HepG2 (cell line): ENCODE data around the gene KANSL1. TPM values are rescaled to one million over a fixed set of nuclear protein-coding genes. Genes with fewer than 3 reads are reported as not detected.

ENCODE experiments used
- ARNT ChIP-seq: fragments of 450-650 bp; IDR thresholded peaks from 2 replicates; pipeline ENCODE4 v1.6.1; 2017
- FOXA1 ChIP-seq, 2 experiments: fragments of 450-650 bp in 1 of 2; sonication (generic) in 1 of 2; formaldehyde crosslinking in 1 of 2; IDR thresholded peaks; 2 replicates each; pipeline versions ENCODE4 v1.4.0 to v1.6.1; 2016 to 2020; ENCODE audit warnings: missing genetic modification reagents in 1 of 2
- GATAD1 ChIP-seq: IDR thresholded peaks from 2 replicates; pipeline ENCODE4 v1.6.1; 2016; ENCODE audit warnings: missing genetic modification reagents, missing compliant biosample characterization
- KDM5B ChIP-seq: sonication (generic); formaldehyde crosslinking; IDR thresholded peaks from 2 replicates; pipeline ENCODE4 v1.4.0; 2020; ENCODE audit warnings: missing genetic modification reagents, mild to moderate bottlenecking, borderline replicate concordance
- PAX8 ChIP-seq: sonication (generic); formaldehyde crosslinking; IDR thresholded peaks from 2 replicates; pipeline ENCODE4 v1.8.0; 2022; ENCODE audit warnings: mild to moderate bottlenecking, missing genetic modification reagents, borderline replicate concordance
- RAD51 ChIP-seq: fragments of 450-650 bp; IDR thresholded peaks from 2 replicates; pipeline ENCODE4 v1.6.1; 2016; ENCODE audit warnings: borderline replicate concordance
- ZNF547 ChIP-seq: sonication (generic); formaldehyde crosslinking; IDR thresholded peaks from 2 replicates; pipeline ENCODE4 v1.5.1; 2020; ENCODE audit warnings: mild to moderate bottlenecking, missing genetic modification reagents
- ZNF782 ChIP-seq: sonication (generic); formaldehyde crosslinking; IDR thresholded peaks from 2 replicates; pipeline ENCODE4 v1.4.0; 2020; ENCODE audit warnings: missing genetic modification reagents, mild to moderate bottlenecking, borderline replicate concordance
- ZNF878 ChIP-seq: sonication (generic); formaldehyde crosslinking; IDR thresholded peaks from 2 replicates; pipeline ENCODE4 v1.8.1; 2023; ENCODE audit warnings: mild to moderate bottlenecking, missing genetic modification reagents, moderate library complexity
- polyA plus RNA-seq, 8 experiments: library from polyadenylated mRNA; depleted of rRNA in 3 of 8; stranded (reverse) in 7 of 8; unstranded in 1 of 8; fragments of >200 nt; fragmentation: Illumina TruSeq in 4 of 8; extraction: Trizol in 4 of 8; gene quantifications; 2 replicates each; pipeline versions ENCODE4 v1.2.1 to v1.2.3, GENCODE V29; 2011 to 2016; ENCODE audit warnings: low read depth in 4 of 8, missing spikeins in 1 of 8, mixed read lengths in 1 of 8; ENCODE audit not compliant: insufficient read depth in 1 of 8
- total RNA-seq, 5 experiments: library from RNA; depleted of rRNA; stranded (reverse); fragments of >200 nt; fragmentation: Illumina TruSeq; extraction: Trizol; gene quantifications; 2 replicates each; pipeline ENCODE4 v1.2.3, GENCODE V29; 2016; ENCODE audit warnings: low read depth in 1 of 5
- TF ChIP-seq, protein P1 (sequence below): sonication (generic); formaldehyde crosslinking; IDR thresholded peaks from 2 replicates; pipeline ENCODE4 v1.8.0; 2022; ENCODE audit warnings: mild to moderate bottlenecking, missing genetic modification reagents, moderate library complexity
- TF ChIP-seq, protein P2 (sequence below): sonication (generic); formaldehyde crosslinking; IDR thresholded peaks from 2 replicates; pipeline ENCODE4 v1.4.0; 2020; ENCODE audit warnings: mild to moderate bottlenecking, missing genetic modification reagents
- TF ChIP-seq, protein P3 (sequence below): sonication (generic); formaldehyde crosslinking; IDR thresholded peaks from 2 replicates; pipeline ENCODE4 v1.9.0; 2021; ENCODE audit warnings: mild to moderate bottlenecking, missing genetic modification reagents
- TF ChIP-seq, protein P4 (sequence below): sonication (generic); formaldehyde crosslinking; IDR thresholded peaks from 2 replicates; pipeline ENCODE4 v1.5.0; 2020; ENCODE audit warnings: mild to moderate bottlenecking, missing genetic modification reagents

KANSL1 gene
- total and polyA plus RNA-seq, 2 of the 13 experiments (the other 11 are each of a cell fraction or from before 2014, with no cell fraction given), result 24.0 to 59.6 TPM

DNA sequence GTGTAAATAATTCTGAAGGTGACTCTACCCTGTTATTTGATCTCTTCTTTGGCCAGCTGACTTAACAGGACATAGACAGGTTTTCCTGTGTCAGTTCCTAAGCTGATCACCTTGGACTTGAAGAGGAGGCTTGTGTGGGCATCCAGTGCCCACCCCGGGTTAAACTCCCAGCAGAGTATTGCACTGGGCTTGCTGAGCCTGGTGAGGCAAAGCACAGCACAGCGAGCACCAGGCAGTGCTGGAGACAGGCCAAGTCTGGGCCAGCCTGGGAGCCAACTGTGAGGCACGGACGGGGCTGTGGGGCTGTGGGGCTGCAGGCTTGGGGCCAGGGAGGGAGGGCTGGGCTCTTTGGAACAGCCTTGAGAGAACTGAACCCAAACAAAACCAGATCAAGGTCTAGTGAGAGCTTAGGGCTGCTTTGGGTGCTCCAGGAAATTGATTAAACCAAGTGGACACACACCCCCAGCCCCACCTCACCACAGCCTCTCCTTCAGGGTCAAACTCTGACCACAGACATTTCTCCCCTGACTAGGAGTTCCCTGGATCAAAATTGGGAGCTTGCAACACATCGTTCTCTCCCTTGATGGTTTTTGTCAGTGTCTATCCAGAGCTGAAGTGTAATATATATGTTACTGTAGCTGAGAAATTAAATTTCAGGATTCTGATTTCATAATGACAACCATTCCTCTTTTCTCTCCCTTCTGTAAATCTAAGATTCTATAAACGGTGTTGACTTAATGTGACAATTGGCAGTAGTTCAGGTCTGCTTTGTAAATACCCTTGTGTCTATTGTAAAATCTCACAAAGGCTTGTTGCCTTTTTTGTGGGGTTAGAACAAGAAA, 189.1 kb downstream of the KANSL1 start (continued):
- TF ChIP-seq, protein P1, sequence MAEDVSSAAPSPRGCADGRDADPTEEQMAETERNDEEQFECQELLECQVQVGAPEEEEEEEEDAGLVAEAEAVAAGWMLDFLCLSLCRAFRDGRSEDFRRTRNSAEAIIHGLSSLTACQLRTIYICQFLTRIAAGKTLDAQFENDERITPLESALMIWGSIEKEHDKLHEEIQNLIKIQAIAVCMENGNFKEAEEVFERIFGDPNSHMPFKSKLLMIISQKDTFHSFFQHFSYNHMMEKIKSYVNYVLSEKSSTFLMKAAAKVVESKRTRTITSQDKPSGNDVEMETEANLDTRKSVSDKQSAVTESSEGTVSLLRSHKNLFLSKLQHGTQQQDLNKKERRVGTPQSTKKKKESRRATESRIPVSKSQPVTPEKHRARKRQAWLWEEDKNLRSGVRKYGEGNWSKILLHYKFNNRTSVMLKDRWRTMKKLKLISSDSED (CRISPR knock-in tag), result no peak
- TF ChIP-seq, protein P2, sequence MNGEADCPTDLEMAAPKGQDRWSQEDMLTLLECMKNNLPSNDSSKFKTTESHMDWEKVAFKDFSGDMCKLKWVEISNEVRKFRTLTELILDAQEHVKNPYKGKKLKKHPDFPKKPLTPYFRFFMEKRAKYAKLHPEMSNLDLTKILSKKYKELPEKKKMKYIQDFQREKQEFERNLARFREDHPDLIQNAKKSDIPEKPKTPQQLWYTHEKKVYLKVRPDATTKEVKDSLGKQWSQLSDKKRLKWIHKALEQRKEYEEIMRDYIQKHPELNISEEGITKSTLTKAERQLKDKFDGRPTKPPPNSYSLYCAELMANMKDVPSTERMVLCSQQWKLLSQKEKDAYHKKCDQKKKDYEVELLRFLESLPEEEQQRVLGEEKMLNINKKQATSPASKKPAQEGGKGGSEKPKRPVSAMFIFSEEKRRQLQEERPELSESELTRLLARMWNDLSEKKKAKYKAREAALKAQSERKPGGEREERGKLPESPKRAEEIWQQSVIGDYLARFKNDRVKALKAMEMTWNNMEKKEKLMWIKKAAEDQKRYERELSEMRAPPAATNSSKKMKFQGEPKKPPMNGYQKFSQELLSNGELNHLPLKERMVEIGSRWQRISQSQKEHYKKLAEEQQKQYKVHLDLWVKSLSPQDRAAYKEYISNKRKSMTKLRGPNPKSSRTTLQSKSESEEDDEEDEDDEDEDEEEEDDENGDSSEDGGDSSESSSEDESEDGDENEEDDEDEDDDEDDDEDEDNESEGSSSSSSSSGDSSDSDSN (CRISPR knock-in tag), result peak; percentile 86
- TF ChIP-seq, protein P3, sequence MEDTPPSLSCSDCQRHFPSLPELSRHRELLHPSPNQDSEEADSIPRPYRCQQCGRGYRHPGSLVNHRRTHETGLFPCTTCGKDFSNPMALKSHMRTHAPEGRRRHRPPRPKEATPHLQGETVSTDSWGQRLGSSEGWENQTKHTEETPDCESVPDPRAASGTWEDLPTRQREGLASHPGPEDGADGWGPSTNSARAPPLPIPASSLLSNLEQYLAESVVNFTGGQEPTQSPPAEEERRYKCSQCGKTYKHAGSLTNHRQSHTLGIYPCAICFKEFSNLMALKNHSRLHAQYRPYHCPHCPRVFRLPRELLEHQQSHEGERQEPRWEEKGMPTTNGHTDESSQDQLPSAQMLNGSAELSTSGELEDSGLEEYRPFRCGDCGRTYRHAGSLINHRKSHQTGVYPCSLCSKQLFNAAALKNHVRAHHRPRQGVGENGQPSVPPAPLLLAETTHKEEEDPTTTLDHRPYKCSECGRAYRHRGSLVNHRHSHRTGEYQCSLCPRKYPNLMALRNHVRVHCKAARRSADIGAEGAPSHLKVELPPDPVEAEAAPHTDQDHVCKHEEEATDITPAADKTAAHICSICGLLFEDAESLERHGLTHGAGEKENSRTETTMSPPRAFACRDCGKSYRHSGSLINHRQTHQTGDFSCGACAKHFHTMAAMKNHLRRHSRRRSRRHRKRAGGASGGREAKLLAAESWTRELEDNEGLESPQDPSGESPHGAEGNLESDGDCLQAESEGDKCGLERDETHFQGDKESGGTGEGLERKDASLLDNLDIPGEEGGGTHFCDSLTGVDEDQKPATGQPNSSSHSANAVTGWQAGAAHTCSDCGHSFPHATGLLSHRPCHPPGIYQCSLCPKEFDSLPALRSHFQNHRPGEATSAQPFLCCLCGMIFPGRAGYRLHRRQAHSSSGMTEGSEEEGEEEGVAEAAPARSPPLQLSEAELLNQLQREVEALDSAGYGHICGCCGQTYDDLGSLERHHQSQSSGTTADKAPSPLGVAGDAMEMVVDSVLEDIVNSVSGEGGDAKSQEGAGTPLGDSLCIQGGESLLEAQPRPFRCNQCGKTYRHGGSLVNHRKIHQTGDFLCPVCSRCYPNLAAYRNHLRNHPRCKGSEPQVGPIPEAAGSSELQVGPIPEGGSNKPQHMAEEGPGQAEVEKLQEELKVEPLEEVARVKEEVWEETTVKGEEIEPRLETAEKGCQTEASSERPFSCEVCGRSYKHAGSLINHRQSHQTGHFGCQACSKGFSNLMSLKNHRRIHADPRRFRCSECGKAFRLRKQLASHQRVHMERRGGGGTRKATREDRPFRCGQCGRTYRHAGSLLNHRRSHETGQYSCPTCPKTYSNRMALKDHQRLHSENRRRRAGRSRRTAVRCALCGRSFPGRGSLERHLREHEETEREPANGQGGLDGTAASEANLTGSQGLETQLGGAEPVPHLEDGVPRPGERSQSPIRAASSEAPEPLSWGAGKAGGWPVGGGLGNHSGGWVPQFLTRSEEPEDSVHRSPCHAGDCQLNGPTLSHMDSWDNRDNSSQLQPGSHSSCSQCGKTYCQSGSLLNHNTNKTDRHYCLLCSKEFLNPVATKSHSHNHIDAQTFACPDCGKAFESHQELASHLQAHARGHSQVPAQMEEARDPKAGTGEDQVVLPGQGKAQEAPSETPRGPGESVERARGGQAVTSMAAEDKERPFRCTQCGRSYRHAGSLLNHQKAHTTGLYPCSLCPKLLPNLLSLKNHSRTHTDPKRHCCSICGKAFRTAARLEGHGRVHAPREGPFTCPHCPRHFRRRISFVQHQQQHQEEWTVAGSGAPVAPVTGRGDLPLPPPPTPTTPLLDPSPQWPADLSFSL, result peak; percentile 47; the same call in 1 of the 2 replicates
- TF ChIP-seq GATAD1, result peak; percentile 54; the same call in 1 of the 2 replicates
- no peak for TF ChIP-seq ARNT
- TF ChIP-seq, protein P4, sequence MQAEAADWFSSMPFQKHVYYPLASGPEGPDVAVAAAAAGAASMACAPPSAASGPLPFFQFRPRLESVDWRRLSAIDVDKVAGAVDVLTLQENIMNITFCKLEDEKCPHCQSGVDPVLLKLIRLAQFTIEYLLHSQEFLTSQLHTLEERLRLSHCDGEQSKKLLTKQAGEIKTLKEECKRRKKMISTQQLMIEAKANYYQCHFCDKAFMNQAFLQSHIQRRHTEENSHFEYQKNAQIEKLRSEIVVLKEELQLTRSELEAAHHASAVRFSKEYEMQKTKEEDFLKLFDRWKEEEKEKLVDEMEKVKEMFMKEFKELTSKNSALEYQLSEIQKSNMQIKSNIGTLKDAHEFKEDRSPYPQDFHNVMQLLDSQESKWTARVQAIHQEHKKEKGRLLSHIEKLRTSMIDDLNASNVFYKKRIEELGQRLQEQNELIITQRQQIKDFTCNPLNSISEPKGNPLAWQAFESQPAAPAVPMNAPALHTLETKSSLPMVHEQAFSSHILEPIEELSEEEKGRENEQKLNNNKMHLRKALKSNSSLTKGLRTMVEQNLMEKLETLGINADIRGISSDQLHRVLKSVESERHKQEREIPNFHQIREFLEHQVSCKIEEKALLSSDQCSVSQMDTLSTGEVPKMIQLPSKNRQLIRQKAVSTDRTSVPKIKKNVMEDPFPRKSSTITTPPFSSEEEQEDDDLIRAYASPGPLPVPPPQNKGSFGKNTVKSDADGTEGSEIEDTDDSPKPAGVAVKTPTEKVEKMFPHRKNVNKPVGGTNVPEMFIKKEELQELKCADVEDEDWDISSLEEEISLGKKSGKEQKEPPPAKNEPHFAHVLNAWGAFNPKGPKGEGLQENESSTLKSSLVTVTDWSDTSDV (CRISPR knock-in tag), result no peak
- peak; percentile 41; the same call in 1 of the 2 replicates for TF ChIP-seq ZNF782 (CRISPR knock-in tag)
- TF ChIP-seq ZNF547 (CRISPR knock-in tag), result no peak; the same call in 1 of the 2 replicates
- no peak for TF ChIP-seq FOXA1 (IDR thresholded peaks at IDR 0.05)
- no peak; the same call in none of the 2 replicates for TF ChIP-seq FOXA1 (CRISPR knock-in tag; IDR thresholded peaks at IDR 0.05)
- no peak for TF ChIP-seq RAD51
- TF ChIP-seq ZNF878, result no peak
- peak; percentile 47; the same call in 1 of the 2 replicates for TF ChIP-seq KDM5B (CRISPR knock-in tag)
- no peak for TF ChIP-seq PAX8
